ENCODE data around the gene LBP. TPM values are rescaled to one million over a fixed set of nuclear protein-coding genes. Genes with fewer than 3 reads are reported as not detected.
"Not testable (repeated sequence)": the region's sequence is repeated elsewhere in the genome, so short reads cannot be mapped to it uniquely, and the experiment has no call there.

Gene LBP
- total RNA-seq, 1 donor from 2014 or later = not detected

DNA sequence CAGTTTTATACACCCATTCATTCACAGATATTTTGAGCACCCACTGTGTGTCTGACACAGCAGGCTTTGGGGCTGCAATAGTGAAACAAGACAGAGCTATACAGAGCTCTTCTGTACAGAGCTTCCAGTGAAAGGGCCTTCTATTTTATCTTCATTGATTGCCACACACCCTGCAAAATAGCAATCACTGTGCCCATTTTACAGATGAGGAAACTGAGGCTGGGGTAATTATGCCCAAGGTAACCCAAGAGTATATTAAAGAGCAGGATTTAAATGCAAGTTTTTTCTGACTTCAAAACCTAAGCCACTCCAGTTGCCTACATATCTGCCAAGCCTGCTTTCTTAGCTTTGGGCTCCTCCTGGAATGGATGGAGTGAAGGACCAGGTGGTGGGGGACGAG is 37.8 kb upstream of the LBP start:
- H3K4me3 ChIP-seq (ENCODE audit: low read depth, low read length) = no peak overlapping the region
- TF ChIP-seq, protein P1, sequence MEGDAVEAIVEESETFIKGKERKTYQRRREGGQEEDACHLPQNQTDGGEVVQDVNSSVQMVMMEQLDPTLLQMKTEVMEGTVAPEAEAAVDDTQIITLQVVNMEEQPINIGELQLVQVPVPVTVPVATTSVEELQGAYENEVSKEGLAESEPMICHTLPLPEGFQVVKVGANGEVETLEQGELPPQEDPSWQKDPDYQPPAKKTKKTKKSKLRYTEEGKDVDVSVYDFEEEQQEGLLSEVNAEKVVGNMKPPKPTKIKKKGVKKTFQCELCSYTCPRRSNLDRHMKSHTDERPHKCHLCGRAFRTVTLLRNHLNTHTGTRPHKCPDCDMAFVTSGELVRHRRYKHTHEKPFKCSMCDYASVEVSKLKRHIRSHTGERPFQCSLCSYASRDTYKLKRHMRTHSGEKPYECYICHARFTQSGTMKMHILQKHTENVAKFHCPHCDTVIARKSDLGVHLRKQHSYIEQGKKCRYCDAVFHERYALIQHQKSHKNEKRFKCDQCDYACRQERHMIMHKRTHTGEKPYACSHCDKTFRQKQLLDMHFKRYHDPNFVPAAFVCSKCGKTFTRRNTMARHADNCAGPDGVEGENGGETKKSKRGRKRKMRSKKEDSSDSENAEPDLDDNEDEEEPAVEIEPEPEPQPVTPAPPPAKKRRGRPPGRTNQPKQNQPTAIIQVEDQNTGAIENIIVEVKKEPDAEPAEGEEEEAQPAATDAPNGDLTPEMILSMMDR (conservative IDR thresholded peaks at IDR 0.05; ENCODE audit: low read depth, low read length) = no peak
- no peak for DNase-seq (ENCODE audit: low read depth)

DNA sequence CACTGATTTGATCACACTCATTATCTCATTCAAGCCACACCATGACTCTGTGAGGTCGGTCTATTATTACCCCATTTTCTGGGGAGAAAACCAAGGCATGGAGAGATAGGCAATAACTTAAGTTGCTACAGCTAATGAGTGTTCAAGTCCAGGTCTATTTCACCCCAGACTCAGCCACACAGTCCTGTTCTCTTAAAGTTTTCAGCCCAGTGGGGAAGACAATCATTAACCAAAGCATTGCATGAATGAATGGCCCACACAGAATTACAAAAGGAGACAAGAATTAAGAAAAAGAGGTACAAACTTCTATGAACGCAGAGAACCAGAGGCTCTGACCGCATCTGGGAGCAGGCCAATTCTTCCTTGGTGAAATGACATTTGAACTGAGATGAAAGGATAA is 35.2 kb upstream of the LBP start:
- peak; percentile 56 for DNase-seq (ENCODE audit: low read depth)
- TF ChIP-seq, protein P1 (conservative IDR thresholded peaks at IDR 0.05; ENCODE audit: low read depth, low read length) = no peak
- H3K4me3 ChIP-seq (ENCODE audit: low read depth, low read length) = no peak overlapping the region

DNA sequence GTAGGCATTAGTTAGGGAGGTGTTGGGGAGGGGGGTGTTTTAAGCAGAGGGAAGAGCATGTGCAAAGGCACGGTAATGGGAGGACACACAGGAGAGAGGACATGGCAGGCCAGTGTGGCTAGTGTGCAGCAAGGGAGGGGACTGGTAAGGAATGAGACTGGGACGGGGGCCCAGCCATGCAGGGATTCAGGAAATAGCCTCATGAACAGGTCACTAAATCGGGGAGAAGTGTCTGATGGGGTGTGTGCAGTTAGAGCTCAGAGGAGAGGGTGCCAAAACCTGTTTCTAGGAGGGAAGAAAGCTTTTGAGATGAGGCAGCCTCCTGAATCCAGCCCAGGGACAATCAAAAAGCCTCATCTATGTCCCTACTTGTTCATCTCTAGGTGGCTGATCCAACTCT is 34.8 kb upstream of the LBP start:
- H3K4me3 ChIP-seq (ENCODE audit: low read depth, low read length) = no peak overlapping the region
- DNase-seq (ENCODE audit: low read depth) = no peak
- TF ChIP-seq, protein P1 (conservative IDR thresholded peaks at IDR 0.05; ENCODE audit: low read depth, low read length) = no peak

DNA sequence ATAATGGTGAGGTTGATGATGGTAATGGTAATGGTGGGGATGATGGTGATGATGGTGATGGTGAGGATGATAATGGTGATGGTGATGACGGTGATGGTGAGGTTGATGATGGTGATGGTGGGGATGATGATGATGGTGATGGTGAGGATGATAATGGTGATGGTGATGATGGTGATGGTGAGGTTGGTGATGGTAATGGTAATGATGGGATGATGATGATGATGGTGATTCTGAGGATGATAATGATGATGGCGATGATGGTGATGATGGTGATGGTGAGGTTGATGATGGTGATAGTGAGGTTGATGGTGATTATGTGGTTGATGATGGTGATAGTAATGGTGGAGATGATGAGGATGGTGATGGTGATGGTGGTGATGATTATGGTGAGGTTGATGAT is 32.6 kb upstream of the LBP start:
- TF ChIP-seq, protein P1 (conservative IDR thresholded peaks at IDR 0.05; ENCODE audit: low read depth, low read length) = no peak
- no peak for DNase-seq (ENCODE audit: low read depth)
- H3K4me3 ChIP-seq (ENCODE audit: low read depth, low read length) = no peak overlapping the region

DNA sequence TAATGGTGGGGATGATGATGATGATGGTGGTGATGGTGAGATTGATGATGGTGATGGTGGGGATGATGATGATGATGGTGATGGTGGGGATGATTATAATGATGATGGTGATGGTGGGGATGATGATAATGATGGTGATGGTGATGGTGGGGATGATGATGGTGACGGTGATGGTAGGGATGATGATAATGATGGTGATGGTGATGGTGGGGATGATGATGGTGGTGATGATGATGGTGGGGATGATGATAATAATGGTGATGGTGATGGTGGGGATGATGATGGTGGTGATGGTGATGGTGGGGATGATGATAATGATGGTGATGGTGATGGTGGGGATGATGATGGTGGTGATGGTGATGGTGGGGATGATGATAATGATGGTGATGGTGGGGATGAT is 31.9 kb upstream of the LBP start:
- DNase-seq (ENCODE audit: low read depth); H3K4me3 ChIP-seq (ENCODE audit: low read depth, low read length): not testable (repeated sequence)

DNA sequence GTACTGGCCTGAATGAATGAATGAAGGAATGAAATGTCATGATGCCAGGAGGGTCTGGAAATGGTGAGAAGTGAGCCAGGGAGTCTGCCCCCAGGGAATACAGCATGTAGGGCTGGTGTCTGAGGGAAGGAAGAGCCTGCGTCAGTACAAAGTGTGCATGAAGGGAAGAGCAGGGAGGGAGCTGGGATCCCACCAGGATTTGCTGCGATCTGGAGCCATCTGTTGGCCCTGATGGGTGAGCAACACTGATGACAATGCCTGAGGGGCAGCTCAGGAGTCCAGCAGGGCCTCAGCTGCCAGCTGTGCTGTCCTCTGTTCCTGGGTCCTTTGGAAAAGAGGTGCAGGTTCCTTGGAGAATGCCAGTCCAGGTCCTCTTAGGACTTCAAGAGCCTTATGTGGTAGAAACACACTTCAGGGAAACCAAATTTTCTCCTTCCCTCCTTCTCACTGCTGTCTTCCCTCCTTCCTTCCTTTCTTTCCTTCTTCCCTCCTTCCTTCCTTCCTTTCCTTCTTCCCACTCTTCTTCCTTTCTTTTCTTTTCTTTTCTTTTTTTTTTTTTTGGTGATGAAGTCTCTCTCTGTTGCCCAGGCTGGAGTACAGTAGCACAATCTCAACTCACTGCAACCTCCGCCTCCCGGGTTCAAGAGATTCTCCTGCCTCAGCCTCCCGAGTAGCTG is 30.9 kb upstream of the LBP start:
- no peak for DNase-seq (ENCODE audit: low read depth)
- TF ChIP-seq, protein P1 (conservative IDR thresholded peaks at IDR 0.05; ENCODE audit: low read depth, low read length) = peak; percentile 11
- H3K4me3 ChIP-seq (ENCODE audit: low read depth, low read length) = no peak overlapping the region

DNA sequence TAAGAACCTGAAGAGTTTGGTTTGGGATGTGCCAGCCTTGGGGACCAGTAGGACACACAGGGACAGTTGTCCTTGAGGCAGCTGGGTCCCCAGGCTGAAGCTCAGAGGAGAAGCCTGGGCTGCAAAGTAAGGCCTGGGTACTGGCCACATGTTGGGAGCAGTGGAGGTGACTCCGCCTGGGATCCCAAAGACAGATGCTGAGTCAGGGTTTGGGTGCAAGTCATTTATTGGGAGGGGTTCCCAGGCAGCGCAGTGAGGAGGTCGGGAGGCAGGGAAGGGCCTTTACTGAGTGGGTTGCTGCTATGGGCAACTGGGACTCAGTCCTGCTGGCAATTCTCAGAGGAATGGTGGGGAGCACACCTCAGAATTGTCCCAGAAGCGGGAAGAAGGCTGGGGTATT is 29.9 kb upstream of the LBP start:
- DNase-seq (ENCODE audit: low read depth) = no peak
- TF ChIP-seq, protein P1 (conservative IDR thresholded peaks at IDR 0.05; ENCODE audit: low read depth, low read length) = no peak
- H3K4me3 ChIP-seq (ENCODE audit: low read depth, low read length) = no peak overlapping the region

Measured in epithelial cell of proximal tubule (primary cell).